Psoas muscle (tissue), 8 donors: ENCODE measurements around the gene PDE4D. TPM values are rescaled to one million over a fixed set of nuclear protein-coding genes. Genes with fewer than 3 reads are reported as not detected.

ENCODE experiments used
- ATAC-seq, 4 donors: fragments of 200-7000 bp; cut with Tn5 transposase; one replicate each; pipeline ENCODE4 v1.9.1; 2020; ENCODE audit warnings: moderate library complexity in 3 of 4, mild to moderate bottlenecking in 2 of 4
- DNase-seq, 2 donors: peaks; one replicate each; pipeline ENCODE4 v3.0.0-alpha.2; 2020
- H3K27ac ChIP-seq: fragments of 200-600 bp; one replicate; pipeline ENCODE4 v1.8.0; 2022
- H3K27me3 ChIP-seq, 3 donors: fragments of 200-600 bp in 1 of 3; one replicate each; pipeline versions ENCODE4 v1.6.1 to v1.8.0; 2013 to 2022; ENCODE audit warnings: low read length in 2 of 3, mild to moderate bottlenecking in 2 of 3, moderate library complexity in 1 of 3; ENCODE audit not compliant: insufficient read depth in 3 of 3
- H3K36me3 ChIP-seq, 2 donors: fragments of 200-600 bp in 1 of 2; one replicate each; pipeline versions ENCODE4 v1.6.1 to v1.8.0; 2013 to 2022; ENCODE audit warnings: low read depth in 1 of 2, mild to moderate bottlenecking in 1 of 2, moderate library complexity in 1 of 2; ENCODE audit not compliant: insufficient read depth in 1 of 2
- H3K4me1 ChIP-seq: fragments of 200-600 bp; one replicate; pipeline ENCODE4 v1.8.0; 2022
- H3K4me3 ChIP-seq: fragments of 200-600 bp; one replicate; pipeline ENCODE4 v1.8.0; 2022; ENCODE audit warnings: mild to moderate bottlenecking
- H3K9me3 ChIP-seq: fragments of 200-600 bp; one replicate; pipeline ENCODE4 v1.8.0; 2022
- WGBS, 3 donors: extraction: QIAGEN DNeasy Blood & Tissue Kit; methylation state at CpG; one replicate each; pipeline versions ENCODE4 v1.1.6 to v1.1.7; 2013; 5-methylcytosine and 5-hydroxymethylcytosine counted together
- intact Hi-C, 2 donors: fragments of 100-400 bp; cut with DNase I; formaldehyde crosslinking; loops; one replicate each; pipeline versions ENCODE4 v1.11.0 to v1.14.2; 2022
- polyA plus RNA-seq, 3 donors: library from polyadenylated mRNA; stranded (reverse); fragments of 200-250 nt; gene quantifications; one replicate each; pipeline ENCODE4 v1.2.3, GENCODE V29; 2013
- total RNA-seq, 4 donors: library from RNA; stranded (reverse); fragmentation: NEBNext Ultra II Directional in 2 of 4; extraction: Animal tissue kit (Norgen Biotek cat#: 25700) in 2 of 4; gene quantifications; one replicate each; pipeline versions ENCODE4 v1.2.1 to v1.2.4, GENCODE V29; 2021 to 2023
- TF ChIP-seq, protein P1 (sequence below): fragments of 200-600 bp; IDR thresholded peaks from one replicate; pipeline ENCODE4 v1.8.0; 2022; ENCODE audit warnings: antibody characterized with exemption
- donor health status: healthy with polysubstance abuse.
- donor health status: DM: no; HTN: no; CAD: no; lungs with moderate emphysema.
- donor health status: Bipolar disorder and iron deficiency.
- donor health status: healthy.
- donor health status: DM: yes; HTN: yes; CAD: no.
- donor health status: DM: no; HTN: no; CAD: no.
- donor health status: DM: no; HTN: no; CAD: no.
- donor health status: DM: yes; HTN: yes; CAD: no.

PDE4D gene
- total and polyA plus RNA-seq, 7 donors = 42.6 to 283 (median 88.7) TPM

DNA sequence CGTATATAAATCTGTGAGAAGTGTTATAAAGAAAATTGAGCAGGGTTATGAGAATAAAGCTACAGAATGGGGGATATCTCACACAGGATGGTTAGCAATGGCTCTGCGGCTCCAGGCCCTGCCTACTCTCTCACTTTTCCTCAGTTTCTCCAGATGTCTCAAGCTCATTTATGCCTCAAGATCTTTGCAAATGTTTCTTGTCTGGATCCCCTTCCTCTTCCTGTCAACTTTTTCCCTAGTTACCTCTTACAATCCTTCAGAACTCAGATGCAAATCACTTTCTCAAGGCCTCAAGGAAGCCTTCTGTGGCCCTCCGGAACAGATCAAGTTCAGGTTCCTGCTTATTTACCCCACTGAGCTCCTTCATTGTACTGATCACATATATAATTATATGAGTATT is 924.3 kb downstream of the PDE4D start:
- Histone ChIP-seq H3K9me3 (no peaks in the 10 kb centered on the region), H3K27ac (no peak overlapping the region), H3K27me3 (no peaks in the 10 kb centered on the region), H3K36me3 (peaks cover 4 to 17% of the 10 kb centered on the region in 2 donors), H3K4me3 (no peak overlapping the region), H3K4me1 (peaks cover 11% of the 10 kb centered on the region)
- TF ChIP-seq, protein P1, sequence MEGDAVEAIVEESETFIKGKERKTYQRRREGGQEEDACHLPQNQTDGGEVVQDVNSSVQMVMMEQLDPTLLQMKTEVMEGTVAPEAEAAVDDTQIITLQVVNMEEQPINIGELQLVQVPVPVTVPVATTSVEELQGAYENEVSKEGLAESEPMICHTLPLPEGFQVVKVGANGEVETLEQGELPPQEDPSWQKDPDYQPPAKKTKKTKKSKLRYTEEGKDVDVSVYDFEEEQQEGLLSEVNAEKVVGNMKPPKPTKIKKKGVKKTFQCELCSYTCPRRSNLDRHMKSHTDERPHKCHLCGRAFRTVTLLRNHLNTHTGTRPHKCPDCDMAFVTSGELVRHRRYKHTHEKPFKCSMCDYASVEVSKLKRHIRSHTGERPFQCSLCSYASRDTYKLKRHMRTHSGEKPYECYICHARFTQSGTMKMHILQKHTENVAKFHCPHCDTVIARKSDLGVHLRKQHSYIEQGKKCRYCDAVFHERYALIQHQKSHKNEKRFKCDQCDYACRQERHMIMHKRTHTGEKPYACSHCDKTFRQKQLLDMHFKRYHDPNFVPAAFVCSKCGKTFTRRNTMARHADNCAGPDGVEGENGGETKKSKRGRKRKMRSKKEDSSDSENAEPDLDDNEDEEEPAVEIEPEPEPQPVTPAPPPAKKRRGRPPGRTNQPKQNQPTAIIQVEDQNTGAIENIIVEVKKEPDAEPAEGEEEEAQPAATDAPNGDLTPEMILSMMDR = no peak
- intact Hi-C loops = loop anchor here (5.0 to 10.0 kb wide), 3 partner anchors 37 to 77 kb away; no protein-coding TSS in a partner anchor
- no peak for ATAC-seq
- DNase-seq = no peak
- WGBS, 3 donors = 81 to 91% (median 86%) methylated on average over 3 of the region's 3 CpGs

DNA sequence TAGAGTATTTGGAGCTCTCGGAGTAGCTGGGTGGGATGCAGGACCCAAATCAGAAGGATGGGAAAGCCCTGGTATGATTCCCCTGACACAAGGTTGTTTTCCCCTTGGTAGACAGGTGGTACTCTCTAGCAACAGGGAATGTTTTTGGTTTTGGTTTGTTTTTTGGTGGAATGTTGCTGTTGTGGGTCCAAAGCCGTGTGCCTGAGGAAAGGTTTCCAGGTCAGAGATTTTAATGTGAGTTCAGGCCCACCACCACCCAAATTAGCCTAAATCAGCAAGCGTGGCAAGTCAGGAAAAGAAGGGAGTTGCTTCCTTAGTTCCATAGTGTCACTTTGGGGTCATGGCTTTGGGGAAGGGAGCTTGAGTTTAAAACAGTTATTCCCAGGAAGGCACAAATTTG is 925.2 kb downstream of the PDE4D start:
- ATAC-seq = peak; percentile 12 to 31 (median 18)
- intact Hi-C loops = loop anchor here (5.0 to 10.0 kb wide), 3 partner anchors 36 to 76 kb away; no protein-coding TSS in a partner anchor
- H3K4me1 ChIP-seq = peaks cover 10% of the 10 kb centered on the region
- no peaks in the 10 kb centered on the region for H3K27me3 ChIP-seq
- H3K36me3 ChIP-seq = peaks cover 0 to 8% of the 10 kb centered on the region in 2 donors
- TF ChIP-seq, protein P1 = no peak
- WGBS, 3 donors = 77 to 81% (median 78%) methylated on average over 3 of the region's 3 CpGs
- H3K4me3 ChIP-seq = no peak overlapping the region
- DNase-seq = no peak
- no peak overlapping the region for H3K27ac ChIP-seq
- no peaks in the 10 kb centered on the region for H3K9me3 ChIP-seq

DNA sequence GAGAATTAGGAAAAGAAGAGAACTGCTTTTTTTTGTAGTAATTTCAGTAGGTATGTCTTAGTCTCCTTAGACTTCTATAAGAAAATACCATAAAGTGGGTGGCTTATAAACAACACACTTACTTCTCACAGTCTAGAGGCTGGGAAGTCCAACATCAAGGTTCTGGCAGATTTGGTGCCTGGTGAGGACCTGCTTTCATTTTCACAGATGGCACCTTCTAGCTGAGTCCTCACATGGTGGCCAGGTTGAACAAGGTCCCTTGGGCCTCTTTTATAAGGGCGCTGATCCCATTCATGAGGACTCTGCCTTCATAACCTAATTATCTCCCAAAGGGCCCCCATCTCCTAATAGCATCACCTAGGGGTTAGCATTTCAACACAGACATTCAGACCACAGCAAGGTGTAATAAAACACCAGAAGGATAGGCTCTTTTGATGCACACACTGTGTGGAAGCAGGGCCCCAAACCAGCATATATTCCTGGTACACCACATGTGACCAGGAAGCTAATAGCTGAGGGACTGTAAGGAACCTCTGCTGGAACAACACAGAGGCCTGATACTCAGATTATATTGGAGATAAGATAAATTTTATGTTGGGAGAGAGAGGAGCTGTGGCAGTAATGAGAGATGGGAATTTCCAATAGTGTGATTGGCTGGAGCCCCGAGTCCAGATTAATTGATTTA is 925.8 kb downstream of the PDE4D start:
- no peak overlapping the region for H3K4me3 ChIP-seq
- no peaks in the 10 kb centered on the region for H3K27me3 ChIP-seq
- 90 to 98% (median 95%) methylated on average over 2 of the region's 2 CpGs for WGBS, 3 donors
- DNase-seq (no peak), ATAC-seq (peak; percentile 34 to 52 (median 44))
- H3K36me3 ChIP-seq = peaks cover 0 to 2% of the 10 kb centered on the region in 2 donors
- no peaks in the 10 kb centered on the region for H3K9me3 ChIP-seq
- TF ChIP-seq, protein P1 = no peak
- H3K27ac ChIP-seq = no peak overlapping the region
- intact Hi-C loops = loop anchor here (5.0 to 10.0 kb wide), 3 partner anchors 35 to 75 kb away; no protein-coding TSS in a partner anchor
- H3K4me1 ChIP-seq = peaks cover 4% of the 10 kb centered on the region

DNA sequence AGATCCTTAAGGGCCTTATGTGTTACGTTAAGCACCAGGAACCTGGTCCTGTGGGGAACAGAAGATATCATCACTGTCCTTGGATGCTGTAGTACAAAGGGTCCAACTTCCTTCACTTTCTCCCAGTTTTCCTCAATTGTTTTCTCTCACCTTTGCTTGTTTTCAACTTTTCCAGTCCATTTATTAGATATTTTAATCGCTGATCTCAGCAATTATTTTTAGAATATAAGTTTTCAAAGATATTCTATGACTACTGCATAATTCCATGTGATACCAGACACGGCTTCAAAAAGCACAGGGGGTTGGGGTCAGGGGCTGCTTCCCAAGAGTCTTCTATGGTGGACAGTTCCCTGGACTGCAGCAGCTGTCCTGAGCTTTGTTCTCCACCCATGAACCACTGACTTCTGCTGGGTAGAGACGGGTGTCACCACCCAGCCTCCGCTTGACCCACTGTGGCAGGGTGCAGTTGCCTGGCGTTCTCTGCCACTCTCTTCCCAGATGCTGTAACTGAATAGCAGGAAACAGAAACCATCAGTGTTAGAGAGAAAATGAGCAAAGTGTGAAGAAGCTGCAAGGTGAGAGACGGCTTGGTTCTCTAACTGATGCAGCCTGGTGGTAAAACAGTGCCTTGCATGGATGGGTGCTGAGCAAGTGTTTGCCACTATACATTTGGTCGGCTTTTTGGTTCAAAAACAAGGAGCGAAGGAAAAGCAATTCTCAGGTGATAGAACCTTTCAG is 927.7 kb downstream of the PDE4D start:
- Histone ChIP-seq H3K4me1 (no peaks in the 10 kb centered on the region), H3K27me3 (no peaks in the 10 kb centered on the region), H3K27ac (no peak overlapping the region), H3K36me3 (no peaks in the 10 kb centered on the region), H3K9me3 (no peaks in the 10 kb centered on the region), H3K4me3 (no peak overlapping the region)
- intact Hi-C loops = loop anchor here (5.0 to 10.0 kb wide), 3 partner anchors 34 to 74 kb away; no protein-coding TSS in a partner anchor
- no peak for DNase-seq
- ATAC-seq = peak; percentile 15 to 50 (median 30)
- TF ChIP-seq, protein P1 = no peak
- WGBS, 3 donors = 85 to 86% (median 86%) methylated on average over 9 of the region's 9 CpGs
